ENCODE results near the gene SMAD3. TPM values are rescaled to one million over a fixed set of nuclear protein-coding genes. Genes with fewer than 3 reads are reported as not detected.
A peak's percentile ranks its signal among the peaks of the same experiment; 100 is the strongest.

Gene SMAD3
- total and polyA plus RNA-seq, 4 donors, result 4.0 to 12.2 (median 5.5) TPM

GRCh38 chr15:67024998-67025368 lies 40.4 kb upstream of the SMAD3 start:
- Histone ChIP-seq H3K9me3 (ENCODE audit: control insufficient read depth in 4 of 4, low read length in 3 of 4) (no peaks in the 10 kb centered on the region), H3K36me3 (ENCODE audit: control insufficient read depth in 4 of 4, insufficient read depth in 3 of 4, low read depth in 1 of 4, low read length in 3 of 4) (peaks cover 0 to 3% (median 0%) of the 10 kb centered on the region in 4 donors), H3K27me3 (ENCODE audit: control insufficient read depth in 4 of 4, insufficient read depth in 4 of 4, low read length in 3 of 4) (no peaks in the 10 kb centered on the region), H3K4me1 (ENCODE audit: control insufficient read depth in 4 of 4, insufficient read depth in 4 of 4, low read length in 3 of 4) (peaks cover 18 to 38% (median 32%) of the 10 kb centered on the region in 4 donors), H3K4me3 (ENCODE audit: low read depth in 1 of 3, low read length in 3 of 3) (no peak overlapping the region), H3K27ac (ENCODE audit: low read depth in 1 of 2, low read length in 2 of 2) (peak overlapping the region; percentile 83 to 92), H3K9ac (ENCODE audit: low read depth in 1 of 2, low read length in 2 of 2) (peak overlapping the region in 1 of 2 donors; percentile 5)
- no peak for DNase-seq (ENCODE audit: low spot score)
- TF ChIP-seq ZBTB33 (IDR thresholded peaks at IDR 0.05) (no peak), SP1 (IDR thresholded peaks at IDR 0.05) (no peak), EGR1 (IDR thresholded peaks at IDR 0.05; ENCODE audit: low read depth in 2 of 2) (no peak), NR2F2 (IDR thresholded peaks at IDR 0.05) (no peak), REST (IDR thresholded peaks at IDR 0.05) (no peak), FOXA1 (IDR thresholded peaks at IDR 0.05) (no peak), RAD21 (IDR thresholded peaks at IDR 0.05) (no peak), ATF3 (IDR thresholded peaks at IDR 0.05) (no peak), CTCF (IDR thresholded peaks at IDR 0.05; ENCODE audit: low read depth, low read length, missing input control) (no peak), YY1 (IDR thresholded peaks at IDR 0.05) (no peak), MAX (IDR thresholded peaks at IDR 0.05) (no peak)
- WGBS, result 71% methylated on average over 3 of the region's 3 CpGs

- Histone ChIP-seq H3K9me3 (ENCODE audit: control insufficient read depth in 4 of 4, low read length in 3 of 4) (no peaks in the 10 kb centered on the region), H3K36me3 (ENCODE audit: control insufficient read depth in 4 of 4, insufficient read depth in 3 of 4, low read depth in 1 of 4, low read length in 3 of 4) (peaks cover 0 to 3% (median 0%) of the 10 kb centered on the region in 4 donors), H3K27ac (ENCODE audit: low read depth in 1 of 2, low read length in 2 of 2) (peak overlapping the region; percentile 83 to 92), H3K9ac (ENCODE audit: low read depth in 1 of 2, low read length in 2 of 2) (peak overlapping the region; percentile 6 to 26), H3K4me1 (ENCODE audit: control insufficient read depth in 4 of 4, insufficient read depth in 4 of 4, low read length in 3 of 4) (peaks cover 18 to 35% (median 31%) of the 10 kb centered on the region in 4 donors), H3K27me3 (ENCODE audit: control insufficient read depth in 4 of 4, insufficient read depth in 4 of 4, low read length in 3 of 4) (no peaks in the 10 kb centered on the region), H3K4me3 (ENCODE audit: low read depth in 1 of 3, low read length in 3 of 3) (no peak overlapping the region)
- DNase-seq (ENCODE audit: low spot score), result no peak
- 26% methylated on average over 9 of the region's 9 CpGs for WGBS
- TF ChIP-seq EGR1 (IDR thresholded peaks at IDR 0.05; ENCODE audit: low read depth in 2 of 2) (peak in 1 of 2 donors; percentile 91), RAD21 (IDR thresholded peaks at IDR 0.05) (peak; percentile 24 to 44), GABPA (IDR thresholded peaks at IDR 0.05 in 1 of 2, conservative IDR thresholded peaks at IDR 0.05 in 1 of 2) (peak in 1 of 2 donors; percentile 63), JUND (IDR thresholded peaks at IDR 0.05) (peak in 1 of 2 donors; percentile 30), HNF4A (conservative IDR thresholded peaks at IDR 0.05) (peak; percentile 70 to 78), SP1 (IDR thresholded peaks at IDR 0.05) (peak; percentile 49), MAX (IDR thresholded peaks at IDR 0.05) (peak; percentile 99), HNF4G (IDR thresholded peaks at IDR 0.05) (no peak), YY1 (IDR thresholded peaks at IDR 0.05) (peak; percentile 68), REST (IDR thresholded peaks at IDR 0.05) (peak; percentile 15)
These were observed 39.4 kb upstream of the SMAD3 start for GRCh38 chr15:67025719-67026609.

Data from liver (tissue), 9 donors.